ACHN (cell line): ENCODE measurements around the gene ZRSR2.
"Not testable (repeated sequence)": the region's sequence is repeated elsewhere in the genome, so short reads cannot be mapped to it uniquely, and the experiment has no call there.

Source experiments
- DNase-seq: peaks from one replicate; pipeline ENCODE4 v3.0.0-alpha.2; 2015
- in situ Hi-C: cut with HindIII; loops from 2 replicates; pipeline ENCODE4 v1.10.0; 2017; ENCODE audit warnings: low sequenced_read_pairs, low pct_ligation_motif_present, low pct_unique_long_range_greater_than_20kb

The ZRSR2 gene

GRCh38 chrX:15789979-15790768, at the start of gene ZRSR2:
Gene ZRSR2, plus strand, starts transcription at chrX:15790484. Its CDS starts 12 bp downstream, at chrX:15790496.
- DNase-seq: peak; percentile 70
- in situ Hi-C loops: no loop called here

GRCh38 chrX:15744181-15744867, 46.0 kb upstream of the ZRSR2 start:
- DNase-seq: no peak
- in situ Hi-C loops: no loop called here

- no peak for DNase-seq
- in situ Hi-C loops: no loop called here
Observed at GRCh38 chrX:15745179-15745578, 45.1 kb upstream of the ZRSR2 start.

GRCh38 chrX:15746651-15747050, 43.6 kb upstream of the ZRSR2 start:
- in situ Hi-C loops, DNase-seq: not testable (repeated sequence)

GRCh38 chrX:15747626-15748173, 42.6 kb upstream of the ZRSR2 start:
- DNase-seq: no peak
- in situ Hi-C loops: no loop called here

- no peak for DNase-seq
- in situ Hi-C loops: no loop called here
Observed at GRCh38 chrX:15748841-15749240, 41.4 kb upstream of the ZRSR2 start.

- DNase-seq: no peak
- in situ Hi-C loops: no loop called here
Observed at GRCh38 chrX:15749642-15750610, 40.4 kb upstream of the ZRSR2 start.

GRCh38 chrX:15750611-15751154, 39.6 kb upstream of the ZRSR2 start:
- in situ Hi-C loops: no loop called here
- no peak for DNase-seq

GRCh38 chrX:15751155-15751819, 39.0 kb upstream of the ZRSR2 start:
- DNase-seq: no peak
- in situ Hi-C loops: no loop called here

GRCh38 chrX:15755091-15755490, 35.2 kb upstream of the ZRSR2 start:
- in situ Hi-C loops: no loop called here
- no peak for DNase-seq

GRCh38 chrX:15758140-15758539, 32.1 kb upstream of the ZRSR2 start:
- DNase-seq: no peak
- in situ Hi-C loops: no loop called here

GRCh38 chrX:15759886-15760285, 30.4 kb upstream of the ZRSR2 start:
- DNase-seq, in situ Hi-C loops: not testable (repeated sequence)

GRCh38 chrX:15761564-15762191, 28.6 kb upstream of the ZRSR2 start:
- in situ Hi-C loops: no loop called here
- DNase-seq: peak; percentile 14

GRCh38 chrX:15769300-15769954, 20.9 kb upstream of the ZRSR2 start:
- in situ Hi-C loops: no loop called here
- DNase-seq: no peak

GRCh38 chrX:15781961-15782699, 8.2 kb upstream of the ZRSR2 start:
- in situ Hi-C loops: no loop called here
- no peak for DNase-seq

- in situ Hi-C loops: no loop called here
- no peak for DNase-seq
Observed at GRCh38 chrX:15785176-15785750, 5.0 kb upstream of the ZRSR2 start.
